ENCODE data around the gene OR6N2.

DNA sequence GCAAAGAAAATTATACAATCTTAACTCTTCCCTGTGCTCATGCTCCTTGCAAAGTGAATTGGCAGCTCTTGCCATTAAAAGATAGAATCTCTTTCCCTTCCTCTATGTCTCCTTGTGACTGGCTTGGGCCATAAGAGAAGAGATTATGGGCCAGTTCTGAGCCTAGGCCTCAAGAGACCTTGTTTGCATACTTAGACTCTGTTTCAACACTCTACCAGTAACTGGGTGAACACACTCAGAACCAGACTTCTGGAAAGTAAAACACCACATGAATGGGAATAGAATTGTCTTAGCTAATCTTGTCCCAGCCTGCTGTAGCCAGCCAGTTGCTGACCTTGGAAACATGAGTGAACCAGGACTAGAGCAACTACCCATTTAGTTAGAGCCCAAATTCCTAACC lies 45.2 kb downstream of the OR6N2 start:
- TF ChIP-seq, protein P1, sequence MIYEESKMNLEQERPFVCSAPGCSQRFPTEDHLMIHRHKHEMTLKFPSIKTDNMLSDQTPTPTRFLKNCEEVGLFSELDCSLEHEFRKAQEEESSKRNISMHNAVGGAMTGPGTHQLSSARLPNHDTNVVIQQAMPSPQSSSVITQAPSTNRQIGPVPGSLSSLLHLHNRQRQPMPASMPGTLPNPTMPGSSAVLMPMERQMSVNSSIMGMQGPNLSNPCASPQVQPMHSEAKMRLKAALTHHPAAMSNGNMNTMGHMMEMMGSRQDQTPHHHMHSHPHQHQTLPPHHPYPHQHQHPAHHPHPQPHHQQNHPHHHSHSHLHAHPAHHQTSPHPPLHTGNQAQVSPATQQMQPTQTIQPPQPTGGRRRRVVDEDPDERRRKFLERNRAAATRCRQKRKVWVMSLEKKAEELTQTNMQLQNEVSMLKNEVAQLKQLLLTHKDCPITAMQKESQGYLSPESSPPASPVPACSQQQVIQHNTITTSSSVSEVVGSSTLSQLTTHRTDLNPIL (CRISPR knock-in tag; IDR thresholded peaks at IDR 0.05; ENCODE audit: low read depth) = no peak
- no peak for TF ChIP-seq CSDC2 (CRISPR knock-in tag; IDR thresholded peaks at IDR 0.05)
- TF ChIP-seq ZNF8 (CRISPR knock-in tag; IDR thresholded peaks at IDR 0.05) = no peak
- TF ChIP-seq ZC3H10 (CRISPR knock-in tag; IDR thresholded peaks at IDR 0.05) = no peak
- TF ChIP-seq ZFP30 (CRISPR knock-in tag; IDR thresholded peaks at IDR 0.05) = no peak
- TF ChIP-seq SNAI2 (CRISPR knock-in tag; IDR thresholded peaks at IDR 0.05) = no peak
- TF ChIP-seq, protein P2, sequence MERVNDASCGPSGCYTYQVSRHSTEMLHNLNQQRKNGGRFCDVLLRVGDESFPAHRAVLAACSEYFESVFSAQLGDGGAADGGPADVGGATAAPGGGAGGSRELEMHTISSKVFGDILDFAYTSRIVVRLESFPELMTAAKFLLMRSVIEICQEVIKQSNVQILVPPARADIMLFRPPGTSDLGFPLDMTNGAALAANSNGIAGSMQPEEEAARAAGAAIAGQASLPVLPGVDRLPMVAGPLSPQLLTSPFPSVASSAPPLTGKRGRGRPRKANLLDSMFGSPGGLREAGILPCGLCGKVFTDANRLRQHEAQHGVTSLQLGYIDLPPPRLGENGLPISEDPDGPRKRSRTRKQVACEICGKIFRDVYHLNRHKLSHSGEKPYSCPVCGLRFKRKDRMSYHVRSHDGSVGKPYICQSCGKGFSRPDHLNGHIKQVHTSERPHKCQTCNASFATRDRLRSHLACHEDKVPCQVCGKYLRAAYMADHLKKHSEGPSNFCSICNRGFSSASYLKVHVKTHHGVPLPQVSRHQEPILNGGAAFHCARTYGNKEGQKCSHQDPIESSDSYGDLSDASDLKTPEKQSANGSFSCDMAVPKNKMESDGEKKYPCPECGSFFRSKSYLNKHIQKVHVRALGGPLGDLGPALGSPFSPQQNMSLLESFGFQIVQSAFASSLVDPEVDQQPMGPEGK (CRISPR knock-in tag; IDR thresholded peaks at IDR 0.05; ENCODE audit: borderline replicate concordance) = no peak
- TF ChIP-seq ISL1 (CRISPR knock-in tag; IDR thresholded peaks at IDR 0.05) = no peak
- TF ChIP-seq GLIS3 (CRISPR knock-in tag; IDR thresholded peaks at IDR 0.05) = no peak
- TF ChIP-seq ESRRG (CRISPR knock-in tag; IDR thresholded peaks at IDR 0.05) = no peak
- no peak for TF ChIP-seq BACH2 (CRISPR knock-in tag; IDR thresholded peaks at IDR 0.05; ENCODE audit: borderline replicate concordance)
- TF ChIP-seq RARB (CRISPR knock-in tag; IDR thresholded peaks at IDR 0.05) = no peak
